Astrocyte of the cerebellum (primary cell): ENCODE results near the gene DLG5.

ENCODE experiments used
- DNase-seq: peaks from one replicate; pipeline ENCODE4 v3.0.0-alpha.2; 2011; ENCODE audit warnings: low read depth
- H3K4me3 ChIP-seq: 2 replicates; pipeline ENCODE4 v1.5.1; 2011; ENCODE audit warnings: mild to moderate bottlenecking, low read depth, low read length, moderate library complexity
- in situ Hi-C: cut with HindIII; loops from 2 replicates; pipeline ENCODE4 v1.10.0; 2017; ENCODE audit warnings: low sequenced_read_pairs
- TF ChIP-seq, protein P1 (sequence below): IDR thresholded peaks from 2 replicates; pipeline ENCODE4 v1.5.1; 2012; ENCODE audit warnings: low read length, low read depth, moderate library complexity, mild to moderate bottlenecking; ENCODE audit errors: missing control alignments

The DLG5 gene

DNA sequence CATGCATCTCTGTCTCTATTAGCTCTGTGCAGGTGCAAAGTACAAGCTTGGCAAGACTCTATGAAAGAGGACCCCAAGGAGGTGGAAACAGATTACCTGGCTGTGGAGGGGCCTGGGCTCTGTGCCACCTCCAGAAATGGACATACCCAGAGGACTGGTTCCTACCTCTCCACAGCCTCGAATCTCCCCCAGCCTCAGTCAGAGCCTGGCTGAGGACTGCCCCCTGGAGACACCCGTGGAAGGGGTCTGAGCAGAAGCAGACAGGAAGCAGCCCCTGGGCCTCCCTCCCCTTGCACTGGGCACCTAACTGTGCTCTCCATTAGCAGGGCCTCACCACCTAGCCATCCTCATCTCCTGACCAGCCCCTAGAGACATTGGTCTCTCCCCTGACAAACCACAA is 92.0 kb downstream of the DLG5 start:
- TF ChIP-seq, protein P1, sequence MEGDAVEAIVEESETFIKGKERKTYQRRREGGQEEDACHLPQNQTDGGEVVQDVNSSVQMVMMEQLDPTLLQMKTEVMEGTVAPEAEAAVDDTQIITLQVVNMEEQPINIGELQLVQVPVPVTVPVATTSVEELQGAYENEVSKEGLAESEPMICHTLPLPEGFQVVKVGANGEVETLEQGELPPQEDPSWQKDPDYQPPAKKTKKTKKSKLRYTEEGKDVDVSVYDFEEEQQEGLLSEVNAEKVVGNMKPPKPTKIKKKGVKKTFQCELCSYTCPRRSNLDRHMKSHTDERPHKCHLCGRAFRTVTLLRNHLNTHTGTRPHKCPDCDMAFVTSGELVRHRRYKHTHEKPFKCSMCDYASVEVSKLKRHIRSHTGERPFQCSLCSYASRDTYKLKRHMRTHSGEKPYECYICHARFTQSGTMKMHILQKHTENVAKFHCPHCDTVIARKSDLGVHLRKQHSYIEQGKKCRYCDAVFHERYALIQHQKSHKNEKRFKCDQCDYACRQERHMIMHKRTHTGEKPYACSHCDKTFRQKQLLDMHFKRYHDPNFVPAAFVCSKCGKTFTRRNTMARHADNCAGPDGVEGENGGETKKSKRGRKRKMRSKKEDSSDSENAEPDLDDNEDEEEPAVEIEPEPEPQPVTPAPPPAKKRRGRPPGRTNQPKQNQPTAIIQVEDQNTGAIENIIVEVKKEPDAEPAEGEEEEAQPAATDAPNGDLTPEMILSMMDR: no peak
- no peak overlapping the region for H3K4me3 ChIP-seq
- no peak for DNase-seq
- in situ Hi-C loops: no loop called here

DNA sequence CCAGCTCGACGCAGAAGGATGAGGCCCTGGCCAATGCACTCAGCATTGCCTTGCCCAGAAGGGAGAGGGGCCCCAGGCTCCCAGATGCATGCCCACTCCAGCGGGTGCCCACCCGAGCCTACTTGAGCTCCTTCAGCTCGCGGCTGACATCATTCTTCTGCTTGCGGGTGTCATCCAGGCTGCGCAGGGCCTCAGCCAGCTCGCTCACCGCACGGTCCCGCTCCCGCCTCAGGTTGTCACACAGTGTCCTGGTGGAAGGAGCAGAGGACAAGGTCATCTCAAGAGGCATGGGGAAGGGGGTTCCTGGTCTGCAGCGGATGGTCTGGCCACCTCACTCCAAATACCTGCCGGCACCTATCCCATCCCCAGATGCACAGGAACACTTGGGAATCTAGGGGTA is 92.8 kb downstream of the DLG5 start:
- TF ChIP-seq, protein P1: no peak
- DNase-seq: no peak
- in situ Hi-C loops: no loop called here
- H3K4me3 ChIP-seq: no peak overlapping the region

DNA sequence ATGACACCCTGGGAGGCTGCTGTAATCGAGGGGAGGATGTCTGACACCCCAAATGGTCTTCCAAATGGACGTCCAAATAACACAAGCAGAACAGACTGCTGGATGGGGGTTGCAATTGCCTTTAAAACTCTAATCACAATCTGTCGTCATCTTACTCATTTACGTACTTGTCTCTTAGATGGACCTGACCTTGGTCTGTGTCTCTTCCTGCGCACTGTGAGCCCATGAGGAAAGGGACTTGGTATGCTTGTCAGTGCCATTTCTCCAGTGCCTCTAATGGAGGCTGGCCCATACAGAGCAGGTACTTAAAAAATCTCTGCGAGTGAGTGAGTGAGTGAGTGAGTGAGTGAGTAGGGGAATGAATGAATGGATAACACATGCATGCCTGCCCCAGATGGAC is 93.3 kb downstream of the DLG5 start:
- TF ChIP-seq, protein P1: no peak
- H3K4me3 ChIP-seq: no peak overlapping the region
- no peak for DNase-seq
- in situ Hi-C loops: no loop called here

GRCh38 chr10:77832238-77832637 is 94.3 kb downstream of the DLG5 start:
- TF ChIP-seq, protein P1: no peak
- in situ Hi-C loops: no loop called here
- DNase-seq: no peak
- H3K4me3 ChIP-seq: no peak overlapping the region

- TF ChIP-seq, protein P1: no peak
- in situ Hi-C loops: no loop called here
- no peak overlapping the region for H3K4me3 ChIP-seq
- no peak for DNase-seq
Measured at GRCh38 chr10:77829356-77829755, 97.2 kb downstream of the DLG5 start.

- no peak for DNase-seq
- TF ChIP-seq, protein P1: no peak
Measured at GRCh38 chr10:77828377-77828776, 98.2 kb downstream of the DLG5 start.

GRCh38 chr10:77827366-77827765 is 99.2 kb downstream of the DLG5 start:
- H3K4me3 ChIP-seq: no peak overlapping the region
- in situ Hi-C loops: no loop called here
- no peak for DNase-seq
- TF ChIP-seq, protein P1: no peak

More at GRCh38 chr10:77828377-77828776, 98.2 kb downstream of the DLG5 start:
- H3K4me3 ChIP-seq: no peak overlapping the region
- in situ Hi-C loops: no loop called here
